ENCODE results near the gene TMEM218.

- TF ChIP-seq CTCF (IDR thresholded peaks at IDR 0.05) (no peak), POLR2AphosphoS5 (IDR thresholded peaks at IDR 0.05) (no peak), POLR2A (IDR thresholded peaks at IDR 0.05) (no peak)
Measured at GRCh38 chr11:125088576-125089455, 22.6 kb downstream of the TMEM218 start.
